Glomerular visceral epithelial cell (primary cell): ENCODE results near the gene GRIK1.

Source experiments
- DNase-seq: peaks from one replicate; pipeline ENCODE4 v3.0.0-alpha.2; 2016; ENCODE audit errors: extremely low spot score

The GRIK1 gene

GRCh38 chr21:29786496-29787360, 153.1 kb downstream of the GRIK1 start:
- no peak for DNase-seq

- DNase-seq: no peak
Measured at GRCh38 chr21:29777160-29777559, 162.6 kb downstream of the GRIK1 start.

GRCh38 chr21:29775462-29775861, 164.3 kb downstream of the GRIK1 start:
- DNase-seq: no peak

DNA sequence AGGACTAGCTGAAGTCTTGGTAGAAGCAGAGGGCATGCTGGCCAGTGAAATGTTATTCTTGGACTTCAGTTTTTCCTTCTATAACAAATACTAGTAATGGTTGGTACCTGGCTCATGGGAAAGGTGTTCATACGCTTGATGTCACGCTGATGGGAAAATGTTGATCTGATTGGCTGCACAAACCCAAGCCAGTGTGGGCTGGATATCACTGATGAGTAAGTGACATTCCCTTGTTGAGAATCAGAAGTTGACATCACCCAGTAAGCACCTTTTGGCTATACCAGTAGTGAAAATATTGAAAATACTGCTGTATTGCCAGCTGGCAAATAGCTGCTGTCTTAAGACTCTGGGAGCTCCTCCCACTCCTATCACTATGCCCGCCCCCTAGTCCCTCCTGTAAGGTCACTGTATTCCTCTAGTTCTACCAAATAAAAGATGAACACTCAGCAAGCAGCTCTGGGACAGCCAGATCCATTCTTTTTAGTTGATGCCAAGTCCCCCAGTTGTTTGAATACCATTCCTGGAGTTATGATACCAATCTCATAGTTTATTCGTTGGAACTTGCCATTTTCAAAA, 168.2 kb downstream of the GRIK1 start:
- no peak for DNase-seq

- DNase-seq: no peak
Measured at GRCh38 chr21:29763674-29764073, 176.1 kb downstream of the GRIK1 start.

- DNase-seq: no peak
Measured at GRCh38 chr21:29762570-29763082, 177.2 kb downstream of the GRIK1 start.

GRCh38 chr21:29753216-29753615, 186.6 kb downstream of the GRIK1 start:
- no peak for DNase-seq

- no peak for DNase-seq
Measured at GRCh38 chr21:29751473-29752185, 188.2 kb downstream of the GRIK1 start.

- no peak for DNase-seq
Measured at GRCh38 chr21:29749957-29750356, 189.8 kb downstream of the GRIK1 start.

GRCh38 chr21:29749223-29749622, 190.6 kb downstream of the GRIK1 start:
- DNase-seq: no peak

- no peak for DNase-seq
Measured at GRCh38 chr21:29748391-29749167, 191.2 kb downstream of the GRIK1 start.

- DNase-seq: no peak
Measured at GRCh38 chr21:29741761-29742160, 198.0 kb downstream of the GRIK1 start.

DNA sequence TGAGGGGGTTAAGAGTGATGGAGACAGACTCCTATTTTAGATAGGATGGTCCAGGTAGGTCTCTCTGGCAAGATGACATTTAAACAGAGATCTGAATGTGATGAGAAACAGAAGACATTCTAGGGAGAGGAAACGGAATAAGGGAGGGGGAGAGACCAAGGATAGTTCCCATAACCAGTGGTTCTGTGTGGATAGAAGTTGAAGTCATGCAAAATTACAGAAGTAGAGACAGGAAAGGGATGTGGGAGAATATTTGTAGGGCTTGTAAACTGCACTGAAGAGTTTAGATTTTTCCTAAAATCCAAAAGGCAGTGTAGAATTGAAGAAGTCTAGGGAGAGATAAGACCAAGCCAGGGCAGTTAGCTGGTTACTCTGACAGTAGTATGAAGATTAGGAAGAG, 200.6 kb downstream of the GRIK1 start:
- no peak for DNase-seq

GRCh38 chr21:29738730-29739129, 201.1 kb downstream of the GRIK1 start:
- no peak for DNase-seq

- no peak for DNase-seq
Measured at GRCh38 chr21:29737186-29737585, 202.6 kb downstream of the GRIK1 start.

GRCh38 chr21:29730281-29730680, 209.5 kb downstream of the GRIK1 start:
- no peak for DNase-seq

DNA sequence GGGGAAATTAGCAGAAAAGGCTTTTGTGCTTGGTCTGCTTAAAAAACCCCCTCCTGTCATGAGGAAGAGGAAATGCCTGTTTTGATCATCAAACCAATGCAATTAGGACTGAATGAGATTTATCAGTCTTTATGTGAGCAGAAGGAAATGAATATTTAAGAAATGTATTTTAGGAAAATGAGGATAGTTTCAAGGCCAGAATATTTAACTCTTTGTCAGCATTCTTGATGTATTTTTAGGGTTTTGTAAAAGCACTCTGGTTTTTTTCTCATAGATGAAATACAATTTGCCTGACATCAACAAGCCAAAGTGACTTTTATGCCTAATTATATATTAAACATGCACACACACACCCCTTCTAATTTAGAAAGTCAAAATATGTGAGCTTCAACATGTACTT, 213.8 kb downstream of the GRIK1 start:
- DNase-seq: no peak

GRCh38 chr21:29725025-29725736, 214.6 kb downstream of the GRIK1 start:
- DNase-seq: no peak

DNA sequence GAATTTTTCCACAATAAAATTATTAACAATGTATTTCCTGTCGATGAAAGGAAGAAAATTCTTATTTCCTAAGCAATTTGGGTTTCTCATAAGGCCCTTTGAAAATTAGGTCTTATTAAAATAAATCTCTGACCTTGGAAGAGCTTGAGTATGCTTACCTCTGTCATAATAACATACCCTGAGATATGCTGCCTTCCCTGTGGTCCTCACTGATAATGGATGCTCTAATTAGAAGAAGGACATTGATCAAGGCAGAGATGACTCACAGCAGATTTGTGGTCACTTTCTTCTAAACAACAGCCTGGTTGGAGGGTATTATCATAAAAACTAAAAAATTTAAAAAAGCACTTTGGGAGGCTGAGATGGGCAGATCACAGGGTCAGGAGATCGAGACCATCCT, 217.8 kb downstream of the GRIK1 start:
- DNase-seq: no peak

DNA sequence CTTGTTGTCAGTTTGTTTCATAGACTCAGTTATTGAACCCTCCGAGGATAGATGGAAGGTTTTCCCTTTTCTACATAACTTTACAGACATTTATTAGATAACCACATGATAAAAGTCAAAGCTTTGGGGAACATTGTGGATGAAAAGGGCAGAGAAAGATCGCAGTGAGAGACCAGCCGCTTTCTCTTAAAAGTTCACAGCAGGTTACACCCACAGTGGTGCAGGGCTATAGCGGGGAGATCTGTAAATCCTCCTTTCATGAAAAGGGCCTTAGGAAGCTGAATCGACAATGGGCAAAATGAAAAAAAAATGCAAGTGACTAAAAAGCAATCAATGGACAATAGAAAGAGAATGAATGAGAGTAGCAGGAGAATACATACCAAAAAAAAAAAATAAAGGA, 218.6 kb downstream of the GRIK1 start:
- DNase-seq: no peak

DNA sequence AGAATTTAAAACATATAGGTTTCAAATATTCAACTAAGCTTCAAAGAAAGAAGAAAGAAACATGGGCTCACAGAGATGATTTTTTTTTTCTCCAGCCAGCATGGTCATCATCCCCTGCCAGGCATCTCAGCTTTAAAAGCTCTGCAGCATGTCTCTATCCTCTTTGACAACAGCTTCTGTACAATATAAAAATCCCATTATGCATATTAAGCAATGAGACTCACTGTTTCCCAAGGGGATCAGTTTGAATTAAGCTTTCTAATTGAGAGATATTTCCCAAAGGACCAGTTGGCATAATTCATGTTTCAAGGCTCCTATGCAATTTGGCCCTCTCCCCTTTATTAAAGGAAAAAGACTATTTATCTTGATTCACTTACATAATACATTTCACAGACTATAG, 220.3 kb downstream of the GRIK1 start:
- DNase-seq: no peak
